Muscle of arm (tissue), 12 donors: ENCODE data around the gene UQCRFS1. TPM values are rescaled to one million over a fixed set of nuclear protein-coding genes. Genes with fewer than 3 reads are reported as not detected.
A peak's percentile ranks its signal among the peaks of the same experiment; 100 is the strongest.
"Not testable (repeated sequence)": the region's sequence is repeated elsewhere in the genome, so short reads cannot be mapped to it uniquely, and the experiment has no call there.

ENCODE experiments used
- DNase-seq: peaks from one replicate; pipeline ENCODE4 v3.0.0-alpha.2; 2013
- polyA plus RNA-seq, 12 donors: library from polyadenylated mRNA; unstranded; fragments of 120-200 nt; gene quantifications; one replicate each; pipeline ENCODE4 v1.2.1, GENCODE V29; 2013; ENCODE audit not compliant: insufficient read length in 12 of 12

The UQCRFS1 gene
- polyA plus RNA-seq, 12 donors: 14.4 to 36.7 (median 32.3) TPM; not detected in 1

- not testable (repeated sequence) for DNase-seq
Measured at GRCh38 chr19:29231306-29231705, 18.4 kb upstream of the UQCRFS1 start.

- DNase-seq: no peak
Measured at GRCh38 chr19:29217616-29218015, 4.7 kb upstream of the UQCRFS1 start.

GRCh38 chr19:29216021-29216420 is 3.1 kb upstream of the UQCRFS1 start:
- no peak for DNase-seq

- no peak for DNase-seq
Measured at GRCh38 chr19:29215322-29215845, 2.4 kb upstream of the UQCRFS1 start.

GRCh38 chr19:29214411-29214810 is 1.5 kb upstream of the UQCRFS1 start:
- no peak for DNase-seq

- no peak for DNase-seq
Measured at GRCh38 chr19:29212356-29212647, 649 bp downstream of the UQCRFS1 start.

- DNase-seq: no peak
Measured at GRCh38 chr19:29211562-29212355, 1.2 kb downstream of the UQCRFS1 start.

GRCh38 chr19:29211041-29211440 is 1.9 kb downstream of the UQCRFS1 start:
- DNase-seq: not testable (repeated sequence)

- not testable (repeated sequence) for DNase-seq
Measured at GRCh38 chr19:29210502-29210901, 2.4 kb downstream of the UQCRFS1 start.

- not testable (repeated sequence) for DNase-seq
Measured at GRCh38 chr19:29207403-29208187, 5.4 kb downstream of the UQCRFS1 start.

GRCh38 chr19:29206453-29206852 is 6.5 kb downstream of the UQCRFS1 start:
- no peak for DNase-seq

GRCh38 chr19:29202281-29202680 is 10.7 kb downstream of the UQCRFS1 start:
- no peak for DNase-seq

GRCh38 chr19:29201855-29202254 is 11.1 kb downstream of the UQCRFS1 start:
- DNase-seq: no peak

- DNase-seq: no peak
Measured at GRCh38 chr19:29194658-29195057, 18.3 kb downstream of the UQCRFS1 start.

GRCh38 chr19:29193155-29193554 is 19.8 kb downstream of the UQCRFS1 start:
- DNase-seq: no peak

GRCh38 chr19:29191005-29191404 is 21.9 kb downstream of the UQCRFS1 start:
- no peak for DNase-seq

- DNase-seq: no peak
Measured at GRCh38 chr19:29189033-29189360, 24.0 kb downstream of the UQCRFS1 start.

- DNase-seq: peak; percentile 63
Measured at GRCh38 chr19:29188289-29189032, 24.5 kb downstream of the UQCRFS1 start.

- DNase-seq: peak; percentile 41
Measured at GRCh38 chr19:29187676-29188075, 25.3 kb downstream of the UQCRFS1 start.

- no peak for DNase-seq
Measured at GRCh38 chr19:29185427-29185826, 27.5 kb downstream of the UQCRFS1 start.

GRCh38 chr19:29176981-29177754 is 35.8 kb downstream of the UQCRFS1 start:
- DNase-seq: no peak

GRCh38 chr19:29173896-29174295 is 39.1 kb downstream of the UQCRFS1 start:
- no peak for DNase-seq
